Inflammatory macrophage treated with lipopolysaccharide for 4 hours (primary cell): Measurements from ENCODE around the gene MKRN2.
"Not testable (repeated sequence)": the region's sequence is repeated elsewhere in the genome, so short reads cannot be mapped to it uniquely, and the experiment has no call there.

Source experiments
- DNase-seq: peaks from one replicate; pipeline ENCODE4 v3.0.0-alpha.2; 2020

Gene MKRN2

DNA sequence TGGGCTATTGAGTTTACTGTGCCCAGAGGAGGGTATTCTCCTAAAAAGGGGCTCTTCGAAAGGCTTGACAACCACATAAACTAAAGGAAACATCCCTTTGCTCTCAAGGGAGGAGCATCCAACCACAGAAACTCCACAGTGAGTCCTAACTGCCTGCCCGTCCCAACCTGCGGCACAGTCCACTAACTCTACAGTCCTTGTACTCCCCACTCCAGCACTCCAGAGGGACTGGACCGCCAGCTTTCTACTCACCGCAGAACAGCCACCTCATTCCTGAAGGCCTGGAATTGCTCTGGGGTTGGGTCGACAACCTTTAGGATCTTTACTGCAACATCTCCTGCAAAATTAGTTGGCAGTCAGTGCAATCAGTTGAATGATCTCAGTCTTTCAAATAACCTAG is 34.6 kb downstream of the MKRN2 start:
- no peak for DNase-seq

GRCh38 chr3:12591997-12592715 is 35.3 kb downstream of the MKRN2 start:
- DNase-seq: no peak

- no peak for DNase-seq
These were observed 36.6 kb downstream of the MKRN2 start for GRCh38 chr3:12593473-12593872.

DNA sequence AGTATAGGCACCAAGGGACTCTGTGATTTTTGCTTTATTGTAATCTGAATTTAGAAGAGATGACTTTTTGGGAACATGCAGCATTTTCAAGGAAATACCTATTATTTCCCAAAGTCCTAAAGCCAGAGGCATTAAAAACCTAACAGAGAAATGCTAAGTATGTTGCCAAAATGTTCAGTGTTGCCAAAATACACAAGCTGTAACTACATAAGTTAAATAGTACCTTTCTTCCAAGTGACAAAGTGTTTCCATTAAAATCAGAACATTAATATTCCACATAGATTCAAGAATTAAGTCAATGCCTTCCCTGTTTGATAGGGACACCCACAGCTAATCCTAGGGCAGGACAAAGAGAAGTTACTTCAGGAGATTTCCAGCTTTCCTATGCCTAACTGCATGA is 42.0 kb downstream of the MKRN2 start:
- DNase-seq: no peak

- DNase-seq: no peak
These were observed 44.2 kb downstream of the MKRN2 start for GRCh38 chr3:12601072-12601471.

DNA sequence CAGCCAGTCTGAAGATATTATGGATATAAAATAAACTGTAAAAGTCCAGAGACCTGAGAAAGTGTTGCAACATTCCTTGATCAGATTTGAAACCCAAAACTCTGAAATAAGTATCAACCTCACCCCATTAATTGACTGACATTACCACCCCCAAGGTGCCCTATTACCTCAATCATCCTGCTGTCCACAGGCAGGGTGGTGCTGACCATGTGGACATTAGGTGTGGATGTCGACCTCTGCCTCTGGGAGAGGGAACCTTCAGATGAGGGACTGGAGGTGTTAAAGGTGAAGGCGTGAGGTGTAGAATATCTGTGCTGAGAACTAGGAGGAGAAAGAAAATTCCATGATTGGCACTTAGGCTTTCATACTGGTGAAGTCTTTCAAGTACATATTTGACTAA is 47.1 kb downstream of the MKRN2 start:
- DNase-seq: no peak

DNA sequence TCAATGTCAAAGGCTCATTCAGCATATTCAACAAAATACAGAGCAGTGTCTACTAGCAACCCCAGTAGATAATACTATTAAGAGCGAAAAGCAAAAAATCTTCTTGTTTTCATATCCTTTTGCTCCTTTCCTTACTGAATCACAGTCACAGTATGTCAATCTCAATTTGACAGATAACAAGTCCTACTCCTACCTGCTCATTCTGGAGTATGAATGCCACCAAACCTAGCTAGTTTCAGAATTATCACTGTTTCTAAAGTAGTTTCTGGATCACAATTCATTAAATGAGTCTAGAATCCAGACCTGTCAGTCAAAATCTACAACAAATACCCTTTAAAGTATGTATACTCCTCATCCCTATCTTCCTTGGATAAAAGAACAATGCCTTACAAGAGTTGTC is 51.5 kb downstream of the MKRN2 start:
- no peak for DNase-seq

GRCh38 chr3:12611117-12611516 is 54.2 kb downstream of the MKRN2 start:
- DNase-seq: no peak

- DNase-seq: no peak
These were observed 55.8 kb downstream of the MKRN2 start for GRCh38 chr3:12612514-12613226.

DNA sequence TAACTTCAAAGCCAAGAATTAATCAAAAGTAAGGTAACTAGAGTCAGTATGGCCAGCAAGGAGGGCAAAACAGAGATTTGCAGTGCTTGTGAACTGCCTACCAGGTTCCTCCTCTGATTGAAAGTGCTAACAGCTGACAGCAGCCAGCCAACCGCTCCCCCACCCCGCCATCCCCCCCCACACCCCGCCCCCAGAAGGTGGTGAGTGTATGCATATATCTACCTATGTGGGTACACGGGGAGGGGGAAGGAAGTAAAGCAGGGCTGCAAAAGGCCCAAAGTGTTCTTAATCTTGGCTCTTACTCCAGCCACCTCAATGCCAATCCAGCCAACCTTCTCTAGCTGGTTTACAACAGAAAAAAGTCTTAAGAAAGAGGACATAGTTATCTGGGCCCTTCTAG is 56.4 kb downstream of the MKRN2 start:
- no peak for DNase-seq

- DNase-seq: no peak
These were observed 58.4 kb downstream of the MKRN2 start for GRCh38 chr3:12615266-12615665.

DNA sequence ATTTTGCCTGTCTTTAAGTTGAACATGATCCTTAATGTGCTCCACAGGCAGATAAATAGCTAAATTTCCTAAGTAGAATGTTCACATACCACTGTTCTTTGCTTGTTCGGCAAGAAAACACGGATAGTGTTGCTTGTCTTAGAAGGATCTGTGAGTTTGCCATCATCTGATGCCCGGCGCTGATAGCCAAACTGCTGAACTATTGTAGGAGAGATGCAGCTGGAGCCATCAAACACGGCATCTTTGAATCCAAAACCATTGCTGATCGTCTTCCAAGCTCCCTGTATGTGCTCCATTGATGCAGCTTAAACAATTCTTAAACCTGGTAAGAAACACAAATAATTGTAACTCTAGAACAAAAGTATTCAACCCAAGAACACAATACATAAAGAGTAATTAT is 61.5 kb downstream of the MKRN2 start:
- DNase-seq: no peak

DNA sequence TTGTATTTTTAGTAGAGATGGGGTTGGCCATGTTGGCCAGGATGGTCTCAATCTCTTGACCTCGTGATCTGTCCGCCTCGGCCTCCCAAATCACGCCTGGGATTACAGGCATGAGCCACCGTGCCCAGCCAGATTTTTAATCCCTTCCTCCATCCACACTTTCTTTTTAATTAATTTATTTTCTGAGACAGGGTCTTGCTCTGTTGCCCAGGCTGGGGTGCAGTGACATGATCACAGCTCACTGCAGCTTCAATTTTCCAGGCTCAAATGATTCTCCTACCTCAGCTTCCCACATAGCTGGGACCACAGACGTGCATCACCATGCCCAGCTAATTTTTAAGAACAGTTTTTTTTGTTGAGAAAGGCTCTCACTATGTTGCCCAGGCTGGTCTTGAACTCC is 63.4 kb downstream of the MKRN2 start:
- no peak for DNase-seq

- DNase-seq: no peak
These were observed 63.8 kb downstream of the MKRN2 start for GRCh38 chr3:12620729-12621128.

- DNase-seq: no peak
These were observed 65.4 kb downstream of the MKRN2 start for GRCh38 chr3:12622335-12622734.

DNA sequence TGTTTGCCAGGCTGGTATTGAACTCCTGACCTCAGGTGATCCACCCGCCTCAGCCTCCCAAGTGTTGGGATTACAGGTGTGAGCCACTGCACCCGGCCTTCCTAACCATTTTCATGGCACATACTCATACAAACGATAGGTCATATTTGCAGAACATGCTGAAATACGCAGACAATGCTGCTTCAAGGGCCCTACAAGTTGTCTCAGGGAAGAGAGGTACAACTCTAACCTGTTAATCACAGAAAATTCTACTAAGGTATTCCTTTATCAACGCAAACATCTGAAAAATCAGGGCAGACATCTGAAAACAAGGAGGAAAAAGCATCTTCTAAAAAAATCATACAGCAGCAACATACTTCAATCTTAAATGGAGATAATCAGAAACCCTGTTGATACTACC is 67.2 kb downstream of the MKRN2 start:
- DNase-seq: no peak

- DNase-seq: not testable (repeated sequence)
These were observed 68.1 kb downstream of the MKRN2 start for GRCh38 chr3:12624964-12625363.

DNA sequence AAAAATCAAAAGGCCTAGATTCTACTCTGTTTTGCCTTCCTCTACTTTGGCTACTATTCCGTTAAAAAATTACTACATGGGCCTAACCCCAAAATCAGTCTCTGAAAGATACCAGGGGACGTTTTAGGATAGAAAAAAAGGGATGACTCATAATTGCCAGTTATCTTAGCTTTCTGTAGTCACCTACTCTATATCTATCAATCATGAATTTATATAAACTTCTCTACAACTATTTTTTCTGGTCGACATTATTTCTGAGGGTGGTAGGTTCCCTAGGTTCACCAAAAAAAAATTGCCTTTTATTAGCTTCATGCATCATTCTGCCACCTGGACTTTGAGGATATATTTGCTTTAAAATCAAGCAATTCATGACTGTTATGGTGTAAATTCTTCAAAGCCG is 70.5 kb downstream of the MKRN2 start:
- DNase-seq: no peak

- no peak for DNase-seq
These were observed 71.9 kb downstream of the MKRN2 start for GRCh38 chr3:12628813-12629212.

DNA sequence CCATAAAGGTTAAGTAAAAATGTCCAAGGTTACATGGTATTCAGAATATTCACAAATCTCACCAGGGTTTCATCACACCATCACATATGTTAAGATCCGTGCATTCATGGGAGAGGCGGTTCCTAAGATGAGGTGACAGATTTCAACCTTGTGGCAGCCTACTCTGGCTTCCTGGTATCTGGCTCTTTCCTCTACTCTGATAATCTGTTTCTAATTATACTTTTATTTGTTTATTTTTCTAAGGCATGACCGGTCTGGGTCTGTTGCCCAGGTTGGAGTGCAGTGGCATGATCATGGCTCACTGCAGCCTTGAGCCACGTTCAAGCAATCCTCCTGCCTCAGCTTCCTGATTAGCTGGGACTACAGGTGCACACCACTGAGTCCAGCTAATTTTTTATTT is 72.7 kb downstream of the MKRN2 start:
- no peak for DNase-seq

DNA sequence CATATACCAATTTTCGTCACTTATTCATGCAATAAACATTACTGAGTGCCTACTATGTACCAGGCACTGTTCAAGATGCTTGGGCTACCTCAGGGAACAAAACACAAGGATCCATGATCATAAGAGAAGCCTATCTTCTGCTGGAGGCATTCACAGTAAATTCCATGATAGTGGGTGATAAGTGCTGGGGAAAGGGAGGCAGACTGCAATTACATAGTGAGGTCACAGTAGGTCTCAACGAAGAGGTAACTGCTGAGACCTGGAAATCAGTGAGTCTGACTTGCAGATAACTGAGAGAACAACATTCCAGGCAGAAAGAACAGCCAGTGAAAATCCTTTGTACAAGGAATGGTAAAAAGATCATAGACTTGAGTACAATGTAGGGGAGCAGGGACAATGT is 73.4 kb downstream of the MKRN2 start:
- no peak for DNase-seq

DNA sequence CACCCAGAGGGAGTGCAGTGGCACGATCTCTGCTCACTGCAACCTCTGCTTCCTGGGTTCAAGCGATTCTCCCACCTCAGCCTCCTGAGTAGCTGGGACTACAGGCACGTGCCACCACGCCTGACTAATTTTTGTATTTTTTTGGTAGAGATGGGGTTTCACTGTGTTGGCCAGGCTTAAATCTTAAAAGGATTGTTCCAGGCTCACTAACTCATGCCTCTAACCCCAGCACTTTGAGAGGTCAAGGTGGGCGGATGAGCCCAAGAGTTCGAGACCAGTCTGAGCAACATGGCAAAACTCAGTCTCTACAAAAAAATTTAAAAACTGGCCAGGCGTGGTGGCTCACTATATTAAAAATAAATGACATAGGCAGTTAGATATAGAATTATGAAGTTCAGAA is 74.0 kb downstream of the MKRN2 start:
- not testable (repeated sequence) for DNase-seq

GRCh38 chr3:12632523-12632922 is 75.6 kb downstream of the MKRN2 start:
- DNase-seq: no peak

DNA sequence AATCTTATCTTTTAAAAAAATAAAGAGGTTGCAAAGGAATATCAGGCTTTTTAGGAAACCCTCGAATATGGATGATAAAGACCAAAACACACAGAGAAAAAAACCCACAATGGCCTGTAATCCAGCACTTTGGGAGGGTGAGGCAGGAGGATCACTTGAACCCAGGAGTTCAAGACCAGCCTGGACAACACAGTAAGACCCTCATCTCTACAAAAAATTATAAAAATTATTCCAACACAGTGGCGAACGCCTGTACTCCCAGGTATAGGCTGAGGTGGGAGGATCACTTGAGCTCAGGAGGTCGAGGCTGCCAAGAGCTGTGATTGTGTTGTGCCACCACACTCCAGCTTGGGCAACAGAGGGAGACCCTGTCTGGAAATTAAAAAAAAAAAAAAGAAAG is 76.2 kb downstream of the MKRN2 start:
- DNase-seq: no peak
